Astrocyte (in vitro differentiated cells and primary cell): ENCODE measurements around the gene PCDHGA4. TPM values are rescaled to one million over a fixed set of nuclear protein-coding genes. Genes with fewer than 3 reads are reported as not detected.
A peak's percentile ranks its signal among the peaks of the same experiment; 100 is the strongest.

Experiments used
- DNase-seq: peaks from one replicate; pipeline ENCODE4 v3.0.0-alpha.2; 2010; ENCODE audit warnings: low read depth
- FAIRE-seq: peaks from 2 replicates; lab custom pipeline; 2011; peaks lifted over from hg19 to GRCh38; lab: Jason Lieb, UNC
- H2AFZ ChIP-seq: 2 replicates; pipeline ENCODE4 v1.6.0; 2012; ENCODE audit warnings: low read depth, low read length, inconsistent platforms
- H3K27ac ChIP-seq: 2 replicates; pipeline ENCODE4 v1.5.1; 2011; ENCODE audit warnings: low read depth, low read length, inconsistent platforms
- H3K27me3 ChIP-seq: 2 replicates; pipeline ENCODE4 v1.6.0; 2011; ENCODE audit warnings: low read length, inconsistent platforms; ENCODE audit not compliant: insufficient read depth
- H3K36me3 ChIP-seq: 2 replicates; pipeline ENCODE4 v1.5.1; 2011; ENCODE audit warnings: low read length, inconsistent platforms; ENCODE audit not compliant: insufficient read depth
- H3K4me1 ChIP-seq: 2 replicates; pipeline ENCODE4 v1.5.1; 2011; ENCODE audit warnings: low read length, inconsistent platforms; ENCODE audit not compliant: insufficient read depth
- H3K4me2 ChIP-seq: 2 replicates; pipeline ENCODE4 v1.6.0; 2012; ENCODE audit warnings: low read length, inconsistent platforms
- H3K4me3 ChIP-seq: 2 replicates; pipeline ENCODE4 v1.5.1; 2011; ENCODE audit warnings: low read depth, mild to moderate bottlenecking, low read length, inconsistent platforms; ENCODE audit not compliant: insufficient read depth
- H3K79me2 ChIP-seq: 2 replicates; pipeline ENCODE4 v1.6.0; 2012; ENCODE audit warnings: mild to moderate bottlenecking, low read length, inconsistent platforms; ENCODE audit not compliant: insufficient read depth
- H3K9ac ChIP-seq: 2 replicates; pipeline ENCODE4 v1.6.0; 2012; ENCODE audit warnings: mild to moderate bottlenecking, low read length, inconsistent platforms
- H3K9me3 ChIP-seq: 2 replicates; pipeline ENCODE4 v1.5.1; 2012; ENCODE audit warnings: low read depth, mild to moderate bottlenecking, low read length, inconsistent platforms; ENCODE audit not compliant: insufficient read depth
- H4K20me1 ChIP-seq: 2 replicates; pipeline ENCODE4 v1.6.0; 2012; ENCODE audit warnings: low read length, inconsistent platforms; ENCODE audit not compliant: insufficient read depth
- H3K27ac Mint-ChIP-seq: one replicate; pipeline ENCODE4 v1.8.0; 2021; ENCODE audit warnings: mild to moderate bottlenecking, mixed read lengths; ENCODE audit not compliant: unreplicated experiment
- H3K27me3 Mint-ChIP-seq: one replicate; pipeline ENCODE4 v1.8.0; 2021; ENCODE audit warnings: low read depth, mixed read lengths; ENCODE audit not compliant: unreplicated experiment
- H3K36me3 Mint-ChIP-seq: one replicate; pipeline ENCODE4 v1.8.0; 2021; ENCODE audit warnings: low read depth, mixed read lengths; ENCODE audit not compliant: unreplicated experiment
- H3K4me1 Mint-ChIP-seq: one replicate; pipeline ENCODE4 v1.8.0; 2021; ENCODE audit warnings: low read depth, mixed read lengths; ENCODE audit not compliant: unreplicated experiment
- H3K4me3 Mint-ChIP-seq: one replicate; pipeline ENCODE4 v1.8.0; 2021; ENCODE audit warnings: mild to moderate bottlenecking, moderate library complexity, mixed read lengths; ENCODE audit not compliant: unreplicated experiment
- H3K9me3 Mint-ChIP-seq: one replicate; pipeline ENCODE4 v1.8.0; 2021; ENCODE audit warnings: mild to moderate bottlenecking, mixed read lengths; ENCODE audit not compliant: unreplicated experiment
- CTCF ChIP-seq: IDR thresholded peaks from 2 replicates; pipeline ENCODE4 v1.5.1; 2011; ENCODE audit warnings: low read depth, mild to moderate bottlenecking, inconsistent platforms, low read length, moderate library complexity; ENCODE audit not compliant: insufficient read depth
- EZH2 ChIP-seq: IDR thresholded peaks from 2 replicates; pipeline ENCODE4 v1.6.1; 2012; ENCODE audit warnings: mild to moderate bottlenecking, low read length, inconsistent platforms; ENCODE audit not compliant: insufficient read depth
- total RNA-seq: library from RNA; stranded (reverse); gene quantifications from 2 replicates; pipeline ENCODE4 v1.2.1, GENCODE V29; 2021

PCDHGA4 gene
- total RNA-seq, 1 donor from 2014 or later = 0.48 TPM

DNA sequence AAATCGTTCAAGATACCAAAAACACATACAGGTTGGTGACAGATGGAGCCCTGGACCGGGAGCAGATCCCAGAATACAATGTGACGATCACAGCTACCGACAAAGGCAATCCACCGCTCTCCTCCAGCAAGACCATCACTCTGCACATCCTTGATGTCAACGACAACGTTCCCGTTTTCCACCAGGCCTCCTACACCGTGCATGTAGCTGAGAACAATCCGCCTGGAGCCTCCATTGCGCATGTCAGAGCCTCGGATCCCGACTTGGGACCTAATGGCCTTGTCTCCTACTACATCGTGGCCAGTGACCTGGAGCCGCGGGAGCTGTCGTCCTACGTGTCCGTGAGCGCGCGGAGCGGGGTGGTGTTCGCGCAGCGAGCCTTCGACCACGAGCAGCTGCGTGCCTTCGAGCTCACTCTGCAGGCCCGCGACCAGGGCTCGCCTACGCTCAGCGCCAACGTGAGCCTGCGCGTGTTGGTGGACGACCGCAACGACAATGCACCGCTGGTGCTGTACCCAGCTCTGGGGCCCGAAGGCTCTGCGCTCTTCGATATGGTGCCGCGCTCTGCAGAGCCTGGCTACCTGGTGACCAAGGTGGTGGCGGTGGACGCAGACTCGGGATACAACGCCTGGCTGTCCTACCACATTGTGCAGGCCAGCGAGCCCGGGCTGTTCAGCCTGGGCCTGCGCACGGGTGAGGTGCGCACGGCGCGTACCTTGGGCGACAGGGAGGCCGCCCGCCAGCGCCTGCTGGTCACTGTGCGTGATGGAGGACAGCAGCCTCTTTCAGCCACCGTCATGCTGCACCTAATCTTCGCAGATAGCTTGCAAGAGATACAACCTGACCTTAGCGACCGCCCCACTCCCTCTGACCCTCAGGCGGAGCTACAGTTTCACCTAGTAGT, 17.0 kb downstream of the PCDHGA4 start:
- no peak for DNase-seq
- Mint-ChIP-seq H3K4me3 (no peak overlapping the region), H3K4me1 (no peaks in the 10 kb centered on the region), H3K27me3 (no peaks in the 10 kb centered on the region), H3K27ac (no peak overlapping the region), H3K36me3 (peaks cover 7% of the 10 kb centered on the region), H3K9me3 (peaks cover 25% of the 10 kb centered on the region)
- Histone ChIP-seq H3K36me3 (no peaks in the 10 kb centered on the region), H2AFZ (no peak overlapping the region), H3K4me3 (no peak overlapping the region), H3K79me2 (no peaks in the 10 kb centered on the region), H3K4me2 (no peak overlapping the region), H4K20me1 (no peaks in the 10 kb centered on the region), H3K4me1 (no peaks in the 10 kb centered on the region), H3K27me3 (no peaks in the 10 kb centered on the region), H3K9ac (no peak overlapping the region), H3K27ac (no peak overlapping the region), H3K9me3 (peaks cover 50% of the 10 kb centered on the region)
- TF ChIP-seq CTCF (no peak), EZH2 (no peak)
- FAIRE-seq = no peak

DNA sequence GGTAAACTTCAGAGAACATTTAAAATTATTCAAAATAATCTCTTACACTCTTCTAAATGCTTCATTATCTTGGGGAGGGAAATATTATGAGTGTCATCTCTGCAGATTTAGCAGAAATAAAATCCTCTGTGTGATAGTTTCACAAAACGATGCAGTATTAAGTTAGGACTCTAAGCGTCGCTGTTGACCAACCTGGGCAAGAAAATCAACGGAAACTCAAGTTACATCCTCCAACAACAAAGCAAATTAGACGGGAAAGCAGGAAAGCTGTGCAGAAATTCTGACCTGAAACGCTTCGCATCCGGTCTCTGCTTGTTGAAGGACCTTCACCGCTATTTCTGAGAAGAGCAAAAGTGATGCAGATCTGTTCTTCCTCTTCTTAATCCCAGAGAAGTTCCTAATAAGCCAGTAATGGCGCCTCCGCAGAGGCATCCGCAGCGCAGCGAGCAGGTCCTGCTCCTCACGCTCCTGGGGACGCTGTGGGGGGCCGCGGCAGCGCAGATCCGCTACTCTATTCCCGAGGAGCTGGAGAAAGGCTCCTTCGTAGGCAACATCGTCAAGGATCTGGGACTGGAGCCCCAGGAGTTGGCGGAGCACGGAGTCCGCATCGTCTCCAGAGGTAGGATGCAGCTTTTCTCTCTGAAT, 19.0 kb downstream of the PCDHGA4 start, which contains the start of gene PCDHGA6:
PCDHGA6 (plus strand) TSS at position 219 of the 645 bp plus-strand sequence; CDS start at position 412, 193 bp downstream.
- H3K4me1 ChIP-seq = no peaks in the 10 kb centered on the region
- peak within 1 kb of the TSS; percentile 76 for H2AFZ ChIP-seq
- H3K9ac ChIP-seq = peak within 1 kb of the TSS; percentile 22
- no peaks in the 10 kb centered on the region for H3K4me1 Mint-ChIP-seq
- H3K4me2 ChIP-seq = peak within 1 kb of the TSS; percentile 72
- H3K36me3 Mint-ChIP-seq = peaks cover 7% of the 10 kb centered on the region
- no peak within 1 kb of the TSS for H3K4me3 Mint-ChIP-seq
- H3K9me3 Mint-ChIP-seq = peaks cover 31% of the 10 kb centered on the region
- no peaks in the 10 kb centered on the region for H4K20me1 ChIP-seq
- H3K36me3 ChIP-seq = no peaks in the 10 kb centered on the region
- no peaks in the 10 kb centered on the region for H3K27me3 Mint-ChIP-seq
- H3K27ac Mint-ChIP-seq = no peak within 1 kb of the TSS
- H3K27me3 ChIP-seq = no peaks in the 10 kb centered on the region
- H3K79me2 ChIP-seq = no peaks in the 10 kb centered on the region
- H3K9me3 ChIP-seq = peaks cover 52% of the 10 kb centered on the region
- H3K27ac ChIP-seq = no peak within 1 kb of the TSS
- FAIRE-seq (no peak), DNase-seq (peak; percentile 6)
- no peak for TF ChIP-seq EZH2
- TF ChIP-seq CTCF = peak; percentile 49
- H3K4me3 ChIP-seq = peak within 1 kb of the TSS; percentile 49
